K562 (cell line): ENCODE data around the gene ANKRD65. TPM values are rescaled to one million over a fixed set of nuclear protein-coding genes. Genes with fewer than 3 reads are reported as not detected.
A peak's percentile ranks its signal among the peaks of the same experiment; 100 is the strongest.
"Not testable (repeated sequence)": the region's sequence is repeated elsewhere in the genome, so short reads cannot be mapped to it uniquely, and the experiment has no call there.

Experiments
- ATAC-seq: fragments of 200-7000 bp; cut with Tn5 transposase; 3 replicates; pipeline ENCODE4 v1.9.1; 2020; ENCODE audit warnings: moderate library complexity
- BruUV-seq: library from RNA; stranded (reverse); fragments of 400-500 nt; replicated peaks from 2 replicates; lab custom pipeline; 2021; lab: Mats Ljungman, UMichigan
- CTCF ChIA-PET: fragments of 300-600 bp; formaldehyde crosslinking; extraction: SDS; loops from one replicate; lab custom pipeline; 2021; ENCODE audit warnings: low intra/inter-chr PET ratio; lab: Yijun Ruan, JAX
- POLR2A ChIA-PET: fragments of 300-600, 350-650 bp; sonication (Branson Sonifier 250); formaldehyde crosslinking; extraction: SDS; loops from one replicate; lab custom pipeline; 2021; ENCODE audit warnings: antibody characterized with exemption, inconsistent platforms; lab: Yijun Ruan, JAX
- DNase-seq, 4 experiments: peaks; one replicate each; pipeline versions ENCODE4 v3.0.0 to v3.0.0-alpha.2; 2011 to 2018; ENCODE audit warnings: low spot score in 3 of 4, mixed read lengths in 3 of 4; ENCODE audit errors: extremely low read depth in 1 of 4
- FAIRE-seq: peaks from 2 replicates; lab custom pipeline; 2011; peaks lifted over from hg19 to GRCh38; lab: Jason Lieb, UNC
- H2AFZ ChIP-seq: 2 replicates; pipeline ENCODE4 v1.6.0; 2011; ENCODE audit warnings: low read depth, low read length, control low read depth, inconsistent platforms
- H3K27ac ChIP-seq: fragments of 200-600 bp; 3 replicates; pipeline ENCODE4 v1.8.0; 2011; ENCODE audit warnings: low read depth, mild to moderate bottlenecking, control low read depth, inconsistent platforms, low read length, moderate library complexity, mixed read lengths; ENCODE audit errors: extremely low read depth
- H3K27me3 ChIP-seq, 2 experiments: fragments of 300-600 bp in 1 of 2; 2 replicates in 1 of 2; 3 replicates in 1 of 2; pipeline versions ENCODE4 v1.6.0 to v1.8.0; 2011; ENCODE audit warnings: inconsistent platforms in 2 of 2, low read length in 2 of 2, mild to moderate bottlenecking in 1 of 2, mixed read lengths in 1 of 2, moderate library complexity in 1 of 2; ENCODE audit not compliant: control insufficient read depth in 2 of 2, insufficient read depth in 2 of 2
- H3K36me3 ChIP-seq: fragments of 300-600 bp; 3 replicates; pipeline ENCODE4 v1.8.0; 2011; ENCODE audit warnings: mild to moderate bottlenecking, low read length, inconsistent platforms; ENCODE audit not compliant: control insufficient read depth, insufficient read depth
- H3K4me1 ChIP-seq, 2 experiments: fragments of 200-600 bp in 1 of 2; replicated peaks in 1 of 2; 2 replicates in 1 of 2; 3 replicates in 1 of 2; pipeline versions ENCODE4 v1.5.1 to v1.8.0; 2011; ENCODE audit warnings: inconsistent platforms in 2 of 2, low read length in 2 of 2, mild to moderate bottlenecking in 1 of 2, mixed read lengths in 1 of 2, moderate library complexity in 1 of 2; ENCODE audit not compliant: control insufficient read depth in 2 of 2, insufficient read depth in 2 of 2
- H3K4me2 ChIP-seq: 2 replicates; pipeline ENCODE4 v1.6.1; 2011; ENCODE audit warnings: low read length, control low read depth, inconsistent platforms, mixed read lengths; ENCODE audit not compliant: insufficient read depth
- H3K4me3 ChIP-seq: fragments of 200-600 bp; sonication (generic), shearing (Covaris generic); 2 replicates; pipeline ENCODE4 v1.5.1; 2016; ENCODE audit warnings: control low read depth, inconsistent platforms
- H3K79me2 ChIP-seq: fragments of 200-600 bp; 3 replicates; pipeline ENCODE4 v1.8.0; 2011; ENCODE audit warnings: low read length, inconsistent platforms; ENCODE audit not compliant: control insufficient read depth, insufficient read depth
- H3K9ac ChIP-seq, 2 experiments: 2 replicates each; pipeline versions ENCODE4 v1.6.0 to v1.6.1; 2011; ENCODE audit warnings: low read depth in 2 of 2, low read length in 2 of 2, control low read depth in 1 of 2, inconsistent platforms in 1 of 2, mild to moderate bottlenecking in 1 of 2, mixed read lengths in 1 of 2; ENCODE audit not compliant: insufficient read depth in 1 of 2
- H3K9me1 ChIP-seq: one replicate; pipeline ENCODE4 v1.6.0; 2011; ENCODE audit warnings: inconsistent platforms, mild to moderate bottlenecking, low read length, moderate library complexity; ENCODE audit not compliant: control insufficient read depth, insufficient read depth
- H3K9me3 ChIP-seq: replicated peaks from 2 replicates; pipeline ENCODE4 v1.5.1; 2011; ENCODE audit warnings: low read depth, low read length, inconsistent platforms; ENCODE audit not compliant: control insufficient read depth, insufficient read depth
- H4K20me1 ChIP-seq: replicated peaks from 2 replicates; pipeline ENCODE4 v1.6.1; 2011; ENCODE audit warnings: low read length, inconsistent platforms, mixed read lengths; ENCODE audit not compliant: control insufficient read depth, insufficient read depth
- CBX1 ChIP-seq: sonication (generic); IDR thresholded peaks from 2 replicates; pipeline ENCODE4 v1.6.1; 2016; ENCODE audit warnings: antibody characterized with exemption, low read depth, mild to moderate bottlenecking
- CBX3 ChIP-seq, 2 experiments: IDR thresholded peaks; 1 replicate in 1 of 2; 2 replicates in 1 of 2; pipeline ENCODE4 v1.6.1; 2012; ENCODE audit warnings: inconsistent platforms in 2 of 2, low read length in 2 of 2, borderline replicate concordance in 1 of 2, control low read depth in 1 of 2
- CBX5 ChIP-seq: IDR thresholded peaks from 2 replicates; pipeline ENCODE4 v1.6.1; 2014; ENCODE audit warnings: low read depth, borderline replicate concordance
- TRIM24 ChIP-seq, 2 experiments: fragments of 450-650 bp; IDR thresholded peaks; 2 replicates each; pipeline ENCODE4 v1.6.1; 2016
- TRIM28 ChIP-seq: fragments of 450-650 bp; IDR thresholded peaks from 2 replicates; pipeline ENCODE4 v1.6.1; 2017
- XRCC3 ChIP-seq: fragments of 450-650 bp; IDR thresholded peaks from 2 replicates; pipeline ENCODE4 v1.6.1; 2017; ENCODE audit warnings: mild to moderate bottlenecking, moderate library complexity
- ZNF280A ChIP-seq: fragments of 450-650 bp; IDR thresholded peaks from 2 replicates; pipeline ENCODE4 v1.6.1; 2018; ENCODE audit warnings: mild to moderate bottlenecking, low read depth; ENCODE audit not compliant: partially characterized antibody
- WGBS: fragments of 100-300 bp; shearing (Covaris generic); methylation state at CpG from one replicate; pipeline ENCODE4 v1.1.6; 2016; ENCODE audit warnings: low coverage, mixed read lengths; ENCODE audit not compliant: insufficient coverage; ENCODE audit errors: missing lambda C conversion rate; 5-methylcytosine and 5-hydroxymethylcytosine counted together
- in situ Hi-C: fragments of 300-500 bp; cut with MboI; formaldehyde crosslinking; loops from 4 replicates; pipeline ENCODE4 v1.15.0; 2018; ENCODE audit warnings: inconsistent platforms, mixed read lengths
- intact Hi-C: fragments of 100-400 bp; cut with micrococcal nuclease; formaldehyde crosslinking; loops from 2 replicates; pipeline ENCODE4 v1.14.2; 2022
- polyA plus RNA-seq, 8 experiments: library from polyadenylated mRNA; depleted of rRNA in 4 of 8; stranded (reverse) in 5 of 8; unstranded in 3 of 8; fragments of >200 nt; fragmentation: Nextera tagmentation in 2 of 8; fragmentation: Illumina TruSeq in 1 of 8; extraction: Ambion mirVana in 2 of 8; extraction: Trizol in 1 of 8; gene quantifications; 2 replicates each; pipeline versions ENCODE4 v1.2.1 to v1.2.3, GENCODE V29; 2011 to 2014; ENCODE audit warnings: inconsistent platforms in 1 of 8, missing spikeins in 1 of 8
- total RNA-seq, 7 experiments: library from RNA; depleted of rRNA in 6 of 7; stranded (reverse); fragments of >200 nt in 6 of 7; fragmentation: Illumina TruSeq in 2 of 7; extraction: Trizol in 2 of 7; gene quantifications; 2 replicates each; pipeline versions ENCODE4 v1.2.1 to v1.2.3, GENCODE V29; 2011 to 2021; ENCODE audit warnings: low replicate concordance in 1 of 7

ANKRD65 gene
- total and polyA plus RNA-seq, 9 of the 15 experiments (the other 6 are each of a cell fraction or from before 2014, with no cell fraction given), result not detected

- H3K4me2 ChIP-seq, H3K9ac ChIP-seq, intact Hi-C loops, BruUV-seq, H2AFZ ChIP-seq, H4K20me1 ChIP-seq, CTCF ChIA-PET, in situ Hi-C loops, H3K27ac ChIP-seq, H3K4me3 ChIP-seq, DNase-seq, H3K27me3 ChIP-seq, FAIRE-seq, H3K9me1 ChIP-seq, ATAC-seq: not testable (repeated sequence)
- H3K9me3 ChIP-seq, result peaks cover 11% of the 10 kb centered on the region
- POLR2A ChIA-PET, result interaction anchor here (1.0 to 1.1 kb wide), 2 partner anchors 9 to 11 kb away, joined by 5 read pairs; partner anchors contain the start of gene ANKRD65
- 80% methylated on average over 11 of the region's 11 CpGs for WGBS
- H3K36me3 ChIP-seq, result peaks cover 16% of the 10 kb centered on the region; the same call in 2 of the 3 replicates
- H3K79me2 ChIP-seq, result peaks cover 22% of the 10 kb centered on the region
- peaks cover 4 to 16% of the 10 kb centered on the region in 2 experiments for H3K4me1 ChIP-seq
- TF ChIP-seq TRIM28 (peak; percentile 97), CBX5 (peak; percentile 83; the same call in 1 of the 2 replicates), CBX3 (IDR thresholded peaks at IDR 0.05; ENCODE audit: borderline replicate concordance in 1 of 2, low read length in 2 of 2) (peak in 1 of 2 experiments; percentile 96; a peak in 2 of 3 replicates), XRCC3 (0 out of 2 replicates have a peak, but pooled peaks have one; percentile 63), TRIM24 (IDR thresholded peaks at IDR 0.05) (peak in 1 of 2 experiments; percentile 68; a peak in 1 of 4 replicates), ZNF280A (peak; percentile 59), CBX1 (0 out of 2 replicates have a peak, but pooled peaks have one; percentile 40)
Measured at GRCh38 chr1:1412311-1412902, 8.7 kb downstream of the ANKRD65 start.
